Prostate gland (tissue), 2 donors: ENCODE measurements around the gene PDE7B.

ENCODE experiments used
- CTCF ChIP-seq, 4 experiments: fragments of 200-600 bp in 2 of 4; fragments of 450-650 bp in 2 of 4; sonication (generic) in 2 of 4; IDR thresholded peaks; 1 replicate in 3 of 4; 2 replicates in 1 of 4; pipeline ENCODE4 v1.5.1; 2016 to 2019; ENCODE audit warnings: antibody characterized with exemption in 4 of 4, mild to moderate bottlenecking in 2 of 4, moderate library complexity in 2 of 4
- POLR2AphosphoS5 ChIP-seq: sonication (generic); formaldehyde crosslinking; IDR thresholded peaks from one replicate; pipeline ENCODE4 v1.6.1; 2017; ENCODE audit warnings: antibody characterized with exemption

GRCh38 chr6:135953818-135954217 lies 102.3 kb downstream of the PDE7B start:
- TF ChIP-seq CTCF (IDR thresholded peaks at IDR 0.05), result no peak
- no peak for TF ChIP-seq POLR2AphosphoS5
